H9 (cell line): ENCODE data around the gene DLAT. TPM values are rescaled to one million over a fixed set of nuclear protein-coding genes. Genes with fewer than 3 reads are reported as not detected.

Experiments
- DNase-seq: peaks from one replicate; pipeline ENCODE4 v3.0.0-alpha.2; 2017
- H2AFZ ChIP-seq: one replicate; pipeline ENCODE4 v1.6.1; 2013; ENCODE audit warnings: mild to moderate bottlenecking, low read length, control low read depth, moderate library complexity
- H2AK5ac ChIP-seq: 2 replicates; pipeline ENCODE4 v1.6.1; 2013; ENCODE audit warnings: low read length, control low read depth, mixed read lengths; ENCODE audit not compliant: insufficient read length
- H2BK120ac ChIP-seq: one replicate; pipeline ENCODE4 v1.6.1; 2013; ENCODE audit warnings: low read depth, mild to moderate bottlenecking, low read length, control low read depth, inconsistent platforms; ENCODE audit not compliant: poor library complexity, severe bottlenecking
- H2BK12ac ChIP-seq: 2 replicates; pipeline ENCODE4 v1.6.1; 2013; ENCODE audit warnings: low read length, control low read depth, mixed read lengths, low read depth; ENCODE audit not compliant: insufficient read length
- H2BK15ac ChIP-seq: 2 replicates; pipeline ENCODE4 v1.6.1; 2013; ENCODE audit warnings: low read depth, low read length, control low read depth
- H2BK20ac ChIP-seq: one replicate; pipeline ENCODE4 v1.6.1; 2013; ENCODE audit warnings: low read depth, mild to moderate bottlenecking, low read length, control low read depth, inconsistent platforms; ENCODE audit not compliant: poor library complexity, severe bottlenecking
- H2BK5ac ChIP-seq: 2 replicates; pipeline ENCODE4 v1.6.1; 2013; ENCODE audit warnings: low read length, control low read depth, mixed read lengths; ENCODE audit not compliant: insufficient read length
- H3K14ac ChIP-seq: 2 replicates; pipeline ENCODE4 v1.6.1; 2013; ENCODE audit warnings: low read length, control low read depth; ENCODE audit not compliant: insufficient read depth
- H3K18ac ChIP-seq: 2 replicates; pipeline ENCODE4 v1.6.1; 2013; ENCODE audit warnings: low read depth, mild to moderate bottlenecking, mixed read lengths, low read length, control low read depth; ENCODE audit not compliant: insufficient read length
- H3K23ac ChIP-seq: 2 replicates; pipeline ENCODE4 v1.6.1; 2013; ENCODE audit warnings: low read length, control low read depth, mixed read lengths, low read depth; ENCODE audit not compliant: insufficient read length
- H3K23me2 ChIP-seq: 2 replicates; pipeline ENCODE4 v1.6.1; 2013; ENCODE audit warnings: low read depth, mild to moderate bottlenecking, mixed read lengths, low read length, control low read depth; ENCODE audit not compliant: insufficient read length, poor library complexity, severe bottlenecking
- H3K27ac ChIP-seq: 2 replicates; pipeline ENCODE4 v1.5.1; 2013; ENCODE audit warnings: low read length, control low read depth, mixed read lengths, low read depth; ENCODE audit not compliant: insufficient read length
- H3K27me3 ChIP-seq: 2 replicates; pipeline ENCODE4 v1.6.1; 2013; ENCODE audit warnings: low read length, control low read depth, inconsistent platforms; ENCODE audit not compliant: insufficient read depth
- H3K4ac ChIP-seq: 2 replicates; pipeline ENCODE4 v1.6.1; 2013; ENCODE audit warnings: low read depth, mild to moderate bottlenecking, control low read depth, inconsistent platforms, low read length, moderate library complexity
- H3K4me1 ChIP-seq: 2 replicates; pipeline ENCODE4 v1.6.1; 2013; ENCODE audit warnings: low read length, control low read depth, inconsistent platforms; ENCODE audit not compliant: insufficient read depth
- H3K4me2 ChIP-seq: 2 replicates; pipeline ENCODE4 v1.6.1; 2013; ENCODE audit warnings: low read length, control low read depth, mixed read lengths; ENCODE audit not compliant: insufficient read length, insufficient read depth
- H3K56ac ChIP-seq: 2 replicates; pipeline ENCODE4 v1.6.1; 2013; ENCODE audit warnings: low read depth, mild to moderate bottlenecking, mixed read lengths, low read length, control low read depth; ENCODE audit not compliant: insufficient read length
- H3K79me1 ChIP-seq: 2 replicates; pipeline ENCODE4 v1.6.1; 2013; ENCODE audit warnings: low read depth, mild to moderate bottlenecking, moderate library complexity, low read length, control low read depth, inconsistent platforms; ENCODE audit not compliant: insufficient read depth, poor library complexity, severe bottlenecking
- H3K79me2 ChIP-seq: 2 replicates; pipeline ENCODE4 v1.6.1; 2013; ENCODE audit warnings: low read length, control low read depth, inconsistent platforms; ENCODE audit not compliant: insufficient read depth
- H3K9ac ChIP-seq: 2 replicates; pipeline ENCODE4 v1.6.1; 2013; ENCODE audit warnings: low read length, control low read depth, mixed read lengths; ENCODE audit not compliant: insufficient read length; ENCODE audit errors: extremely low read depth
- H3K9me3 ChIP-seq: one replicate; pipeline ENCODE4 v1.6.1; 2013; ENCODE audit warnings: low read depth, low read length, inconsistent platforms; ENCODE audit not compliant: control insufficient read depth
- H3T11ph ChIP-seq: one replicate; pipeline ENCODE4 v1.6.1; 2013; ENCODE audit warnings: mild to moderate bottlenecking, low read length, control low read depth, inconsistent platforms
- H4K20me1 ChIP-seq: one replicate; pipeline ENCODE4 v1.6.1; 2013; ENCODE audit not compliant: control insufficient read depth, insufficient read length, insufficient read depth
- H4K5ac ChIP-seq: 2 replicates; pipeline ENCODE4 v1.6.1; 2013; ENCODE audit warnings: low read depth, mild to moderate bottlenecking, mixed read lengths, low read length, control low read depth; ENCODE audit not compliant: insufficient read length
- H4K8ac ChIP-seq: replicated peaks from 2 replicates; pipeline ENCODE4 v1.6.1; 2013; ENCODE audit warnings: low read length, control low read depth, mixed read lengths, low read depth; ENCODE audit not compliant: insufficient read length
- H4K91ac ChIP-seq: 2 replicates; pipeline ENCODE4 v1.6.1; 2013; ENCODE audit warnings: low read depth, mild to moderate bottlenecking, moderate library complexity, mixed read lengths, low read length, control low read depth; ENCODE audit not compliant: insufficient read length
- H3K27ac Mint-ChIP-seq, 3 experiments: 2 replicates in 2 of 3; 3 replicates in 1 of 3; pipeline ENCODE4 v1.8.0; 2020 to 2021; ENCODE audit warnings: mixed read lengths in 3 of 3, mild to moderate bottlenecking in 1 of 3, moderate library complexity in 1 of 3
- H3K27me3 Mint-ChIP-seq: 2 replicates; pipeline ENCODE4 v1.8.0; 2021; ENCODE audit warnings: low read depth, mild to moderate bottlenecking, moderate library complexity, mixed read lengths
- H3K36me3 Mint-ChIP-seq, 3 experiments: 2 replicates in 2 of 3; 3 replicates in 1 of 3; pipeline ENCODE4 v1.8.0; 2020 to 2021; ENCODE audit warnings: low read depth in 3 of 3, mixed read lengths in 3 of 3; ENCODE audit not compliant: insufficient read depth in 1 of 3
- H3K4me1 Mint-ChIP-seq, 2 experiments: 2 replicates each; pipeline ENCODE4 v1.8.0; 2020; ENCODE audit warnings: mixed read lengths in 2 of 2
- H3K4me3 Mint-ChIP-seq, 2 experiments: 2 replicates in 1 of 2; 3 replicates in 1 of 2; pipeline ENCODE4 v1.8.0; 2020 to 2021; ENCODE audit warnings: mild to moderate bottlenecking in 2 of 2, mixed read lengths in 2 of 2, moderate library complexity in 1 of 2
- H3K9me3 Mint-ChIP-seq, 2 experiments: 2 replicates in 1 of 2; 3 replicates in 1 of 2; pipeline ENCODE4 v1.8.0; 2020; ENCODE audit warnings: mild to moderate bottlenecking in 2 of 2, mixed read lengths in 2 of 2, moderate library complexity in 1 of 2
- CTCF ChIP-seq: fragments of 200-600 bp; sonication (generic); conservative IDR thresholded peaks from 3 replicates; pipeline ENCODE4 v1.8.0; 2021; ENCODE audit warnings: antibody characterized with exemption, mild to moderate bottlenecking
- WGBS: extraction: QIAGEN DNeasy Blood & Tissue Kit; methylation state at CpG from one replicate; pipeline ENCODE4 v1.1.7; 2013; ENCODE audit warnings: missing lambda C conversion rate, low lambda C conversion rate, mixed read lengths; ENCODE audit not compliant: insufficient read length; ENCODE audit errors: extremely low coverage; 5-methylcytosine and 5-hydroxymethylcytosine counted together
- total RNA-seq: library from RNA; stranded (reverse); gene quantifications from 2 replicates; pipeline ENCODE4 v1.2.1, GENCODE V29; 2021

DLAT gene
- total RNA-seq, 1 experiment from 2014 or later = 58.4 TPM

- H2BK120ac ChIP-seq = no peak overlapping the region
- no peak overlapping the region for H3T11ph ChIP-seq
- peaks cover 10% of the 10 kb centered on the region for H3K23me2 ChIP-seq
- H3K4me3 Mint-ChIP-seq = peak overlapping the region; percentile 79 to 87
- H3K23ac ChIP-seq = no peak overlapping the region
- no peak overlapping the region for H3K4ac ChIP-seq
- peak overlapping the region in 1 of 3 experiments; percentile 56; a peak in 1 of 7 replicates for H3K27ac Mint-ChIP-seq
- H3K27ac ChIP-seq = no peak overlapping the region
- H3K9me3 ChIP-seq = no peaks in the 10 kb centered on the region
- peaks cover 48 to 50% of the 10 kb centered on the region in 2 experiments for H3K4me1 Mint-ChIP-seq
- H3K18ac ChIP-seq = no peak overlapping the region
- H4K20me1 ChIP-seq = no peaks in the 10 kb centered on the region
- peaks cover 8% of the 10 kb centered on the region; the same call in 1 of the 2 replicates for H3K4me1 ChIP-seq
- TF ChIP-seq CTCF = no peak; the same call in 2 of the 3 replicates
- H3K56ac ChIP-seq = no peak overlapping the region
- H3K14ac ChIP-seq = no peak overlapping the region
- H2BK12ac ChIP-seq = no peak overlapping the region
- H4K91ac ChIP-seq = no peak overlapping the region
- H2AFZ ChIP-seq = no peak overlapping the region
- H3K4me2 ChIP-seq = peak overlapping the region; percentile 87
- no peak overlapping the region for H2BK5ac ChIP-seq
- no peak overlapping the region for H2AK5ac ChIP-seq
- WGBS = no CpG with 5 or more reads among the region's 8 CpGs
- no peaks in the 10 kb centered on the region for H3K9me3 Mint-ChIP-seq
- H3K27me3 Mint-ChIP-seq = peaks cover 12% of the 10 kb centered on the region
- H3K79me1 ChIP-seq = no peaks in the 10 kb centered on the region
- H3K79me2 ChIP-seq = no peaks in the 10 kb centered on the region
- no peak overlapping the region for H2BK20ac ChIP-seq
- peak; percentile 86 for DNase-seq
- no peaks in the 10 kb centered on the region; a peak in 2 of 7 replicates for H3K36me3 Mint-ChIP-seq
- H2BK15ac ChIP-seq = no peak overlapping the region
- no peak overlapping the region for H4K5ac ChIP-seq
- H3K27me3 ChIP-seq = no peaks in the 10 kb centered on the region
- H4K8ac ChIP-seq = no peak overlapping the region
- no peak overlapping the region for H3K9ac ChIP-seq
These were observed 47.0 kb upstream of the DLAT start for GRCh38 chr11:111978028-111978771.
